PC-3 (cell line): ENCODE measurements around the gene DVL3.

Source experiments
- CTCF ChIP-seq: fragments of 300-600 bp; sonication (generic); conservative IDR thresholded peaks from 2 replicates; pipeline ENCODE4 v1.5.1; 2017; ENCODE audit warnings: antibody characterized with exemption, low read depth, mild to moderate bottlenecking, low read length
- EZH2 ChIP-seq: fragments of 300-600 bp; sonication (generic); IDR thresholded peaks from one replicate; pipeline ENCODE4 v1.6.1; 2017; ENCODE audit warnings: antibody characterized with exemption, mild to moderate bottlenecking, low read length; ENCODE audit not compliant: unreplicated experiment
- EZH2phosphoT487 ChIP-seq: fragments of 300-600 bp; sonication (generic); IDR thresholded peaks from 2 replicates; pipeline ENCODE4 v1.6.1; 2018; ENCODE audit warnings: mild to moderate bottlenecking, antibody characterized with exemption, low read length, borderline replicate concordance

- TF ChIP-seq EZH2 (no peak), CTCF (no peak), EZH2phosphoT487 (no peak)
Measured at GRCh38 chr3:184133840-184134745, 21.1 kb upstream of the DVL3 start.
